ENCODE measurements around the gene SPAG17.

DNA sequence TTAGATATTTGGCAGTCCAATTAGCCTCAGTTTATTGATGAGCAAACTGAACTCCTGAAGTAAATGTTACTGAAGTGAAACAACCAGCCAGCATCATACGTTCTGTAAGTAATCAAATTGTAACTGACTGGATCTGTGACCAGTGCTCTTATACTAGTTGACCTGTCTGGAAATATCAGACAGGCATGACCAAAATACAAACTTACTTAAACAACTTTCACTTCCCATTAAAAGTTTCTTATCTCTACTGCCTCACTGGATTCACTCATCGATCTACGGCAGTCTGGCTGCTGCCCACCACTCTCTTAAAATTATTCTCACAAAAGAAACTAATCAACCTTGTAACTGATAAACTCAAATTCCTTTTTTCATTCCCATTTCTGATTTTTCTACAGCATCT is 199.1 kb downstream of the SPAG17 start:
- TF ChIP-seq, protein P1, sequence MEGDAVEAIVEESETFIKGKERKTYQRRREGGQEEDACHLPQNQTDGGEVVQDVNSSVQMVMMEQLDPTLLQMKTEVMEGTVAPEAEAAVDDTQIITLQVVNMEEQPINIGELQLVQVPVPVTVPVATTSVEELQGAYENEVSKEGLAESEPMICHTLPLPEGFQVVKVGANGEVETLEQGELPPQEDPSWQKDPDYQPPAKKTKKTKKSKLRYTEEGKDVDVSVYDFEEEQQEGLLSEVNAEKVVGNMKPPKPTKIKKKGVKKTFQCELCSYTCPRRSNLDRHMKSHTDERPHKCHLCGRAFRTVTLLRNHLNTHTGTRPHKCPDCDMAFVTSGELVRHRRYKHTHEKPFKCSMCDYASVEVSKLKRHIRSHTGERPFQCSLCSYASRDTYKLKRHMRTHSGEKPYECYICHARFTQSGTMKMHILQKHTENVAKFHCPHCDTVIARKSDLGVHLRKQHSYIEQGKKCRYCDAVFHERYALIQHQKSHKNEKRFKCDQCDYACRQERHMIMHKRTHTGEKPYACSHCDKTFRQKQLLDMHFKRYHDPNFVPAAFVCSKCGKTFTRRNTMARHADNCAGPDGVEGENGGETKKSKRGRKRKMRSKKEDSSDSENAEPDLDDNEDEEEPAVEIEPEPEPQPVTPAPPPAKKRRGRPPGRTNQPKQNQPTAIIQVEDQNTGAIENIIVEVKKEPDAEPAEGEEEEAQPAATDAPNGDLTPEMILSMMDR (IDR thresholded peaks at IDR 0.05; ENCODE audit: low read depth, low read length, poor library complexity, severe bottlenecking) = no peak
- TF ChIP-seq EZH2phosphoT487 (IDR thresholded peaks at IDR 0.05; ENCODE audit: borderline replicate concordance, low read length) = no peak

Measured in DOHH2 (cell line).